ENCODE data around the gene UBAP1L.

GRCh38 chr15:65076486-65077290, 38.3 kb downstream of the UBAP1L start, which contains the start of gene KBTBD13:
- TF ChIP-seq CTCF (optimal IDR thresholded peaks at IDR 0.05 in 1 of 3, IDR thresholded peaks at IDR 0.05 in 1 of 3, conservative IDR thresholded peaks at IDR 0.05 in 1 of 3; ENCODE audit: extremely low read depth in 1 of 3, insufficient read depth in 2 of 3, low read length in 3 of 3) (no peak), EZH2 (IDR thresholded peaks at IDR 0.05; ENCODE audit: low read length) (peak; percentile 67)

Measured in keratinocyte (primary cell).